HG03095 (cell line): ENCODE results near the gene PRR29.

Experiments
- ATAC-seq: cut with Tn5 transposase; IDR thresholded peaks from one replicate; pipeline ENCODE4 v1.9.1; 2021; ENCODE audit warnings: moderate library complexity; ENCODE audit not compliant: unreplicated experiment

The PRR29 gene

DNA sequence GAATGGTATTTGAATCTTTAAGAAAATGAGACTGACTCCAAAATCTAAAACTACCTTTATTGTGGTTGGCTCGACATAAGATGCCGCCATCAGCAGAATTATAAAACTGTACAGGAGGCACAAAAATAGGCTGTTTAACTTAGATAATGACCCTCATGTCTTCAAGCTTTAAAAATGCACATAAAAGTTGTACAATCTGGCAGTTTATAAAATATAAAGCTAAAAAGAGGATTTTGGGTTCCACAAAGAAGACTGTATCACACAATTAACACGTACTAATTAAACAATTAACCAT, 40.9 kb downstream of the PRR29 start:
- no peak for ATAC-seq

DNA sequence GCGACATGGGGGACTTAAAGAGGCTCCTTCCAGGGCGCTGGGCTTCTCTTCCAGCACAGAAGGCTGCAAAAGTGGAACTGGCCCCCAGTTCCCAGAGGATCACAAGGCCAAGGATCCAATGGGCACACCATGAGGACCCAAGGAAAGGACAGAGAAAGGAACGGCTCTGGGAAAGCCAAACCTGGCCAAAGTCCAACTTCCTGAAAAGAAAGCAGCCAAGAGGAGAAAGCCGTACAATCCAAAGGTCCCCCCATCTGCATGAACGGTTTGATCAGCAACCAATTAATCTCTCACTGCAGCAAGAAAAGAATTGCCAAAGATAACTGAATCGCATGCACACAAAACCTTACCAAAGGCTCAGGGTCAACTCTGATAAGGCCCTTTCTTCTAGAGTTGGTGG, 42.1 kb downstream of the PRR29 start:
- no peak for ATAC-seq

DNA sequence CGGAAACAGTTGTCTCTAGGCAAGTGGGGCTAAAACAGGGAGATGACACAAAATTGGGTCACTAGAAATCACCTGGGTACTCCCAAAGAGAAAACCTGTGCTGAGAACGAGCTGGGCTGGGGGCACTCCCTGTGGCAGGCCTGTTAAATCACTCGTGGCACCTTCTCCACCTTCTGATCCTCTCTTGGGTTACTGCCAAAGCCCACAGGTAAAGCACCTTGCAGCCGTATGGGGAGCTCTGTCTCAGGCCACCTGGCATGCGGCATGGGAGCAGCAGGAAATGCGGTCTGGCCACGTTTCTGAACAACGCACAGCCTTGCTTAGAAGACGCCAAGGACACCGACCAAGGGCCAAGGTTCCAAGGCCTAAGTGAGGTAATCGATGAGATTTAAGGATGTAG, 43.8 kb downstream of the PRR29 start:
- ATAC-seq: no peak

- ATAC-seq: no peak
Observed at GRCh38 chr17:64042700-64043485, 44.7 kb downstream of the PRR29 start.

GRCh38 chr17:64045176-64045575, 47.0 kb downstream of the PRR29 start:
- no peak for ATAC-seq

- ATAC-seq: no peak
Observed at GRCh38 chr17:64048805-64049204, 50.7 kb downstream of the PRR29 start.

GRCh38 chr17:64051153-64051552, 53.0 kb downstream of the PRR29 start:
- no peak for ATAC-seq

- ATAC-seq: no peak
Observed at GRCh38 chr17:64053101-64053500, 55.0 kb downstream of the PRR29 start.
